ENCODE data around the gene CD7. TPM values are rescaled to one million over a fixed set of nuclear protein-coding genes. Genes with fewer than 3 reads are reported as not detected.
"Not testable (repeated sequence)": the region's sequence is repeated elsewhere in the genome, so short reads cannot be mapped to it uniquely, and the experiment has no call there.

CD7 gene
- total RNA-seq (under 1 TPM in 3 of 4 donors, not detected in 1; 0.18 to 0.81 (median 0.71) TPM), polyA plus RNA-seq (under 1 TPM; 0.13 to 0.19 (median 0.16) TPM)
- long read RNA-seq, donor 1 = 0 reads
- long read RNA-seq, donor 2 = 0 reads

GRCh38 chr17:82317394-82318168 is at the start of gene CD7:
CD7 (minus strand) TSS chr17:82317608; CDS start chr17:82317495, 113 bp downstream.
- no peaks in the 10 kb centered on the region for H3K36me3 ChIP-seq (ENCODE audit: insufficient read depth in 1 of 2, low read depth in 1 of 2)
- no peak within 1 kb of the TSS for H3K4me3 ChIP-seq
- DNase-seq = no peak
- peaks cover 5% of the 10 kb centered on the region for H3K4me1 ChIP-seq
- intact Hi-C loops (cut with DNase I) = loop anchor here (2.0 to 5.0 kb wide), 2 partner anchors 15 to 70 kb away; no protein-coding TSS in a partner anchor
- no peak within 1 kb of the TSS for H3K27ac ChIP-seq
- H3K27me3 ChIP-seq (ENCODE audit: insufficient read depth in 3 of 3, low read length in 2 of 3) = peaks cover 0 to 21% (median 9%) of the 10 kb centered on the region in 3 donors
- 79 to 84% (median 83%) methylated on average over 24 to 26 of the region's 26 CpGs for WGBS, 3 donors
- ATAC-seq = no peak
- H3K9me3 ChIP-seq = no peaks in the 10 kb centered on the region
- TF ChIP-seq, protein P1, sequence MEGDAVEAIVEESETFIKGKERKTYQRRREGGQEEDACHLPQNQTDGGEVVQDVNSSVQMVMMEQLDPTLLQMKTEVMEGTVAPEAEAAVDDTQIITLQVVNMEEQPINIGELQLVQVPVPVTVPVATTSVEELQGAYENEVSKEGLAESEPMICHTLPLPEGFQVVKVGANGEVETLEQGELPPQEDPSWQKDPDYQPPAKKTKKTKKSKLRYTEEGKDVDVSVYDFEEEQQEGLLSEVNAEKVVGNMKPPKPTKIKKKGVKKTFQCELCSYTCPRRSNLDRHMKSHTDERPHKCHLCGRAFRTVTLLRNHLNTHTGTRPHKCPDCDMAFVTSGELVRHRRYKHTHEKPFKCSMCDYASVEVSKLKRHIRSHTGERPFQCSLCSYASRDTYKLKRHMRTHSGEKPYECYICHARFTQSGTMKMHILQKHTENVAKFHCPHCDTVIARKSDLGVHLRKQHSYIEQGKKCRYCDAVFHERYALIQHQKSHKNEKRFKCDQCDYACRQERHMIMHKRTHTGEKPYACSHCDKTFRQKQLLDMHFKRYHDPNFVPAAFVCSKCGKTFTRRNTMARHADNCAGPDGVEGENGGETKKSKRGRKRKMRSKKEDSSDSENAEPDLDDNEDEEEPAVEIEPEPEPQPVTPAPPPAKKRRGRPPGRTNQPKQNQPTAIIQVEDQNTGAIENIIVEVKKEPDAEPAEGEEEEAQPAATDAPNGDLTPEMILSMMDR (IDR thresholded peaks at IDR 0.05) = no peak

DNA sequence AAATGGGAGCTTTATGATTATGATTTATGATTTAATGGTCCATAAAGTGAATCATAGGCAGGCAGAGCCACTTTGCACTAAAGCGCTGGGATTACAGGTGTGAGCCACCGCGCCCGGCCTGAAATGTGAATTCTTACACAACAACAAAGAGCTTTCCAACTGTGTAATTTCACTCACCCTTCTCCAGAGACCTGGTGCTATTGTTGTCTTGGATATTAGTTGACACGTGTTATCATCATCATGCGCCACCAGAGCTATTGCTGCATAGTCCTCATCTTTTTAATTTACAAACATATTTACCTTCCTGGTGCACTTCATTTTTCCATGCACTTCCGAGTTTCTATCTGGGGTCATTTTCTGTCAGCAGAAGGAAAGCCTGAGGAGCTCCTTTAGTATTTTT is 49.3 kb upstream of the CD7 start:
- ATAC-seq (no peak), DNase-seq (no peak)
- H3K9me3 ChIP-seq = no peaks in the 10 kb centered on the region
- H3K4me1 ChIP-seq = peaks cover 9% of the 10 kb centered on the region
- no peaks in the 10 kb centered on the region for H3K36me3 ChIP-seq (ENCODE audit: insufficient read depth in 1 of 2, low read depth in 1 of 2)
- 71 to 83% (median 76%) methylated on average over 7 of the region's 7 CpGs for WGBS, 3 donors
- TF ChIP-seq, protein P1 (IDR thresholded peaks at IDR 0.05) = no peak
- no peak overlapping the region for H3K27ac ChIP-seq
- peaks cover 0 to 37% (median 17%) of the 10 kb centered on the region in 3 donors for H3K27me3 ChIP-seq (ENCODE audit: insufficient read depth in 3 of 3, low read length in 2 of 3)
- H3K4me3 ChIP-seq = no peak overlapping the region
- intact Hi-C loops (cut with DNase I) = no loop called here

DNA sequence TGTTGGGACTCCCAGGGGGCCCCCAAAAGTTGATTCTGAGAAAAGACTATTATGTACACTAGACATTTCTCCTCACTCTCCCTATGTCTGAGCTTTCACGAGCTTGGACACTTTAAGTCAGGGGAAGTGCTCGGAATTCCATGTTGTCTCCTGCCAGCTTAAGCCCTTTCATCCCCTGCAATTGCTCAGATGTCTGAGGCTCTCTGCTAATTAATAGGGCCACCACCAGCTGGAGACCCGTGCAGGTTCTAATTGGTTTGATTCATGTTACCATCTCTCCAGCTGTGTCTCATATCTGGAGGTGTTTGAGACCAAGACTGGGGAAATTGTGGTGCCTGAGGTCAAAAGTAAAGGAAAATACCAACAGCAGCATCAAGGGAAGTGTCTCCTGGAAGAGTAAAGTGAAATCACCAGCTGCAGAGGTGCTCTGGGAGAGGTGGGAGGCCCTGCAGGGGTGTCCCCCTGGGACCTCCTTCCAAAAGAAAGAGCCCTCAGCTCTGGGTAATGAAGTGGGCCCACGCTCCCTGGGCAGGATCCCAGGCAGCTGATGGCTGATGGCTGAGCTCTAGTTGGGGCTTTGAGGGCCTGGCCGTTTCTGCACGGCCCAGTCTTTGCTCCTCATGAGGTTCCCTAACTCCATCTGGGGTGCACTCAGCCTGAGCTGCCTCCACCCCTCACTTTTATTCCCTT is 48.3 kb upstream of the CD7 start:
- intact Hi-C loops (cut with DNase I) = no loop called here

DNA sequence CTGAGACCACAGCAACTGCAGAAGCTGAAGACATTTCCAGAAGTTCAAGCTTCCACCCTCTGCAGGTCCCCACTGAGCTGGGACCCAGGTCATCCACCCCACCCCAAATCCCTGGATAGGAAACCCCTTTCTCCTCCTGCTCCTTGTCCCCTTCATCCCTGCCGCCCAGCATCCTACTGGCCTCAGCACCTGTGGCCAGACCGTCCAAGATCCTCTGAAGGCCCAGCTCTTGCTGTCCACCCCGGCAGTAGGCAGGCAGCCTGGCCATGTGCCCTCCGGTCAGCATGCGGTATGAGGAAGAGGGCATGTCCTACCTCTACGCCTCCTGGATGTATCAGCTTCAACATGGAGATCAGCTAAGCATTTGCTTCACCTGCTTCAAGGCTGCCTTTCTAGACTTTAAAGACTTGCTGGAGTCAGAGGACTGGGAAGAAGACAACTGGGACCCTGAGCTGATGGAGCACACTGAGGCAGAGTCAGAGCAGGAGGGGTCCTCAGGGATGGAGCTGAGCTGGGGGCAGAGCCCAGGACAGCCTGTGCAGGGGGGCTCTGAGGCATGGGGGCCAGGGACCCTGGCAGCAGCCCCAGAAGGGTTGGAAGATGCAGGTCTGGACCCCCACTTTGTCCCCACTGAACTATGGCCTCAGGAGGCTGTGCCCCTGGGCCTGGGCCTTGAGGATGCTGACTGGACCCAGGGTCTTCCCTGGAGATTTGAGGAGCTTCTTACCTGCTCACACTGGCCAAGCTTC is 44.7 kb upstream of the CD7 start:
- H3K36me3 ChIP-seq (ENCODE audit: insufficient read depth in 1 of 2, low read depth in 1 of 2) = no peaks in the 10 kb centered on the region
- peak in 1 of 2 donors; percentile 48 for DNase-seq
- H3K4me3 ChIP-seq = no peak overlapping the region
- no peaks in the 10 kb centered on the region for H3K4me1 ChIP-seq
- no peaks in the 10 kb centered on the region for H3K9me3 ChIP-seq
- WGBS, 3 donors = 89 to 94% (median 92%) methylated on average over 6 of the region's 6 CpGs
- no peak overlapping the region for H3K27ac ChIP-seq
- ATAC-seq = no peak
- TF ChIP-seq, protein P1 (IDR thresholded peaks at IDR 0.05) = no peak
- intact Hi-C loops (cut with DNase I) = no loop called here
- H3K27me3 ChIP-seq (ENCODE audit: insufficient read depth in 3 of 3, low read length in 2 of 3) = peaks cover 2 to 9% (median 4%) of the 10 kb centered on the region in 3 donors

More for the DNA sequence above, 48.3 kb upstream of the CD7 start:
- DNase-seq = no peak
- Histone ChIP-seq H3K27me3 (ENCODE audit: insufficient read depth in 3 of 3, low read length in 2 of 3) (peaks cover 0 to 27% (median 7%) of the 10 kb centered on the region in 3 donors), H3K4me1 (peaks cover 1% of the 10 kb centered on the region), H3K4me3 (no peak overlapping the region), H3K27ac (no peak overlapping the region), H3K9me3 (no peaks in the 10 kb centered on the region), H3K36me3 (ENCODE audit: insufficient read depth in 1 of 2, low read depth in 1 of 2) (no peaks in the 10 kb centered on the region)
- TF ChIP-seq, protein P1 (IDR thresholded peaks at IDR 0.05) = no peak
- WGBS, 3 donors = 65 to 70% (median 68%) methylated on average over 6 of the region's 6 CpGs
- ATAC-seq = no peak

DNA sequence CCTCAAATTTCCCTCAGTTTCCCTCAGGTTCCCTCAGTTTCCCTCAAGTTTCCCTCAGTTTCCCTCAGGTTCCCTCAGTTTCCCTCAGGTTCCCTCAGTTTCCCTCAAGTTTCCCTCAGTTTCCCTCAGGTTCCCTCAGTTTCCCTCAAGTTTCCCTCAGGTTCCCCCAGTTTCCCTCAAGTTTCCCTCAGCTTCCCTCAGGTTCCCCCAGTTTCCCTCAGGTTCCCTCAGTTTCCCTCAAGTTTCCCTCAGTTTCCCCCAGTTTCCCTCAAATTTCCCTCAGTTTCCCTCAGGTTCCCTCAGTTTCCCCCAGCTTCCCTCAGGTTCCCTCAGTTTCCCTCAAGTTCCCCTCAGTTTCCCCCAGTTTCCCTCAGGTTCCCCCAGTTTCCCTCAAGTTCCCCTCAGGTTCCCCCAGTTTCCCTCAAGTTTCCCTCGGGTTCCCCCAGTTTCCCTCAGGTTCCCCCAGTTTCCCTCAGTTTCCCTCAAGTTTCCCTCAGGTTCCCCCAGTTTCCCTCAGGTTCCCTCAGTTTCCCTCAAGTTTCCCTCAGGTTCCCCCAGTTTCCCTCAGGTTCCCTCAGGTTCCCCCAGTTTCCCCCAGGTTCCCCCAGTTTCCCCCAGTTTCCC is 42.2 kb upstream of the CD7 start:
- ATAC-seq; DNase-seq; H3K27ac ChIP-seq; H3K4me1 ChIP-seq; H3K36me3 ChIP-seq (ENCODE audit: insufficient read depth in 1 of 2, low read depth in 1 of 2); H3K4me3 ChIP-seq; H3K9me3 ChIP-seq: not testable (repeated sequence)
- intact Hi-C loops (cut with DNase I) = loop anchor here in 1 of 2 donors (10.0 kb wide), 1 partner anchor 195 kb away; no protein-coding TSS in a partner anchor
- 69 to 93% (median 91%) methylated on average over 1 of the region's 1 CpG for WGBS, 3 donors
- H3K27me3 ChIP-seq (ENCODE audit: insufficient read depth in 3 of 3, low read length in 2 of 3) = peaks cover 1 to 23% (median 4%) of the 10 kb centered on the region in 3 donors

All from psoas muscle (tissue), 8 donors.